Lower lobe of right lung (tissue), 2 donors: ENCODE results near the gene HECTD4. TPM values are rescaled to one million over a fixed set of nuclear protein-coding genes. Genes with fewer than 3 reads are reported as not detected.

ENCODE experiments used
- ATAC-seq, 2 donors: fragments of 200-7000 bp; cut with Tn5 transposase; one replicate each; pipeline ENCODE4 v1.9.1; 2020 to 2022; ENCODE audit warnings: mild to moderate bottlenecking in 2 of 2, moderate library complexity in 2 of 2
- DNase-seq: peaks from one replicate; pipeline ENCODE4 v3.0.0-alpha.2; 2020
- H3K27ac ChIP-seq: fragments of 200-600 bp; one replicate; pipeline ENCODE4 v1.8.0; 2022
- H3K27me3 ChIP-seq: fragments of 200-600 bp; one replicate; pipeline ENCODE4 v1.8.0; 2022; ENCODE audit warnings: low read depth
- H3K36me3 ChIP-seq: fragments of 200-600 bp; one replicate; pipeline ENCODE4 v1.8.0; 2022; ENCODE audit warnings: mild to moderate bottlenecking
- H3K4me1 ChIP-seq: fragments of 200-600 bp; one replicate; pipeline ENCODE4 v1.8.0; 2022
- H3K4me3 ChIP-seq: fragments of 200-600 bp; one replicate; pipeline ENCODE4 v1.8.0; 2022; ENCODE audit warnings: mild to moderate bottlenecking
- H3K9me3 ChIP-seq: fragments of 200-600 bp; one replicate; pipeline ENCODE4 v1.8.0; 2022
- CTCF ChIP-seq: fragments of 200-600 bp; IDR thresholded peaks from one replicate; pipeline ENCODE4 v1.8.0; 2022; ENCODE audit warnings: antibody characterized with exemption, mild to moderate bottlenecking
- intact Hi-C: fragments of 100-400 bp; cut with DNase I; formaldehyde crosslinking; loops from one replicate; pipeline ENCODE4 v1.11.0; 2022
- total RNA-seq: library from RNA; stranded (reverse); fragmentation: NEBNext Ultra II Directional; extraction: Animal tissue kit (Norgen Biotek cat#: 25700); gene quantifications from one replicate; pipeline ENCODE4 v1.2.1, GENCODE V29; 2021
- donor health status: DM: no; HTN: yes; CAD: no; lungs with severe emphysema.

HECTD4 gene
- total RNA-seq, 1 donor from 2014 or later = 54.8 TPM

DNA sequence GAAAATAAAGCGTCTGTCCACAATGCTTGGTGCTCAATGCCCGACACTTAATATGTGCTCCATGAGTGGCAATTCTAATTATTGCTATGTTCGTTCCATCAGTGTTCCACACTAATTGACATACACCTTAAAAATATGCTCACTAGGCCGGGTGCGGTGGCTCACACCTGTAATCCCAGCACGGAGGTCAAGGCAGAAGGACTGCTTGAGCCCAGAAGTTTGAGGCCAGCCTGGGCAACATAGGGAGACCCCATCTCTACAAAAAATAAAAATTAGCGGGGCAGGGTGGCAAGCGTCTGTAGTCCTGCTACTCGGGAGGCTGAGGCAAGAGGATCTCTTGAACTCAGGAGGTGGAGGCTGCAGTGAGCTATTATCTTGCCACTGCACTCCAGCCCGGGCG lies 635 bp upstream of the HECTD4 start:
- ATAC-seq (no peak), DNase-seq (no peak)
- no peaks in the 10 kb centered on the region for H3K27me3 ChIP-seq
- H3K36me3 ChIP-seq = no peaks in the 10 kb centered on the region
- peak overlapping the region; percentile 87 for H3K27ac ChIP-seq
- H3K9me3 ChIP-seq = no peaks in the 10 kb centered on the region
- intact Hi-C loops = no loop called here
- TF ChIP-seq CTCF = no peak
- H3K4me3 ChIP-seq = peak overlapping the region; percentile 96
- peaks cover 21% of the 10 kb centered on the region for H3K4me1 ChIP-seq

GRCh38 chr12:112381406-112381882 lies 787 bp downstream of the HECTD4 start:
- no peaks in the 10 kb centered on the region for H3K27me3 ChIP-seq
- intact Hi-C loops = no loop called here
- no peak for TF ChIP-seq CTCF
- H3K36me3 ChIP-seq = no peaks in the 10 kb centered on the region
- ATAC-seq (peak; percentile 64 to 74), DNase-seq (peak; percentile 54)
- H3K4me1 ChIP-seq = peaks cover 21% of the 10 kb centered on the region
- H3K27ac ChIP-seq = peak overlapping the region; percentile 87
- peak overlapping the region; percentile 96 for H3K4me3 ChIP-seq
- H3K9me3 ChIP-seq = no peaks in the 10 kb centered on the region

GRCh38 chr12:112380663-112381405 lies 1.4 kb downstream of the HECTD4 start:
- intact Hi-C loops = no loop called here
- peak overlapping the region; percentile 87 for H3K27ac ChIP-seq

GRCh38 chr12:112375105-112375504 lies 7.1 kb downstream of the HECTD4 start:
- no peak overlapping the region for H3K4me3 ChIP-seq
- DNase-seq = no peak
- intact Hi-C loops = no loop called here
- H3K9me3 ChIP-seq = no peaks in the 10 kb centered on the region
- no peaks in the 10 kb centered on the region for H3K36me3 ChIP-seq
- H3K27me3 ChIP-seq = no peaks in the 10 kb centered on the region
- no peak for TF ChIP-seq CTCF
- no peak for ATAC-seq
- peaks cover 5% of the 10 kb centered on the region for H3K4me1 ChIP-seq
- H3K27ac ChIP-seq = no peak overlapping the region

More at GRCh38 chr12:112380663-112381405, 1.4 kb downstream of the HECTD4 start:
- H3K4me1 ChIP-seq = peaks cover 21% of the 10 kb centered on the region
- no peaks in the 10 kb centered on the region for H3K9me3 ChIP-seq
- ATAC-seq (no peak), DNase-seq (no peak)
- H3K27me3 ChIP-seq = no peaks in the 10 kb centered on the region
- no peaks in the 10 kb centered on the region for H3K36me3 ChIP-seq
- no peak for TF ChIP-seq CTCF
- peak overlapping the region; percentile 96 for H3K4me3 ChIP-seq

DNA sequence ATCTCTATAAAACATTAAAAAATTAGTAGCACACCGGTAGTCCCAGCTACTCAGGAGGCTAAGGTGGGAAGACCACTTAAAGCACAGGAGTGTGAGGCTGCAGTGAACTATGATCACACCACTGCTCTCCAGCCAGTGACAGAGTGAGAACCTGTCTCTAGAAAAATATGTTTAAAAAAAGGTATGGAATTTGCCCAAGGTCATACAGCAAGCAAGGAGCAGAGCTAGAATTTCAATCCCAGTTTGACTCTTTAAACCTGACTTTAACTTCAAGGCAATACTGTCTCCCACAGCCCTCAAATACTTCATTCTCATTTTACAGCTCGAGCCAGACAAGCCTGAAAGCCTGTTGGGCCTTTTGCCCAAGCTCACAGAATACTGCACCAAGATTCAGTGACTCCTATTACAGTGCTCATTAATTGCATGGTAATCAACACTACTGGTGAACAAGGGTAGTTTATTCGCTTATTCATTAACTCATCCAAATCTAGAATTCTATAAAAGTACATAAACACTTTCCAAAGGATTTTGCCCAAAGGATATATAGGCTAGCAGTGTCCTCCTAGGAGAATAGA lies 8.0 kb downstream of the HECTD4 start:
- Histone ChIP-seq H3K27ac (no peak overlapping the region), H3K4me1 (no peaks in the 10 kb centered on the region), H3K27me3 (no peaks in the 10 kb centered on the region), H3K36me3 (no peaks in the 10 kb centered on the region), H3K9me3 (no peaks in the 10 kb centered on the region), H3K4me3 (no peak overlapping the region)
- no peak for TF ChIP-seq CTCF
- no peak for DNase-seq
- no peak for ATAC-seq
- intact Hi-C loops = no loop called here
